ENCODE measurements around the gene PYGL.

GRCh38 chr14:50926851-50927386, 17.4 kb downstream of the PYGL start:
- TF ChIP-seq, protein P1, sequence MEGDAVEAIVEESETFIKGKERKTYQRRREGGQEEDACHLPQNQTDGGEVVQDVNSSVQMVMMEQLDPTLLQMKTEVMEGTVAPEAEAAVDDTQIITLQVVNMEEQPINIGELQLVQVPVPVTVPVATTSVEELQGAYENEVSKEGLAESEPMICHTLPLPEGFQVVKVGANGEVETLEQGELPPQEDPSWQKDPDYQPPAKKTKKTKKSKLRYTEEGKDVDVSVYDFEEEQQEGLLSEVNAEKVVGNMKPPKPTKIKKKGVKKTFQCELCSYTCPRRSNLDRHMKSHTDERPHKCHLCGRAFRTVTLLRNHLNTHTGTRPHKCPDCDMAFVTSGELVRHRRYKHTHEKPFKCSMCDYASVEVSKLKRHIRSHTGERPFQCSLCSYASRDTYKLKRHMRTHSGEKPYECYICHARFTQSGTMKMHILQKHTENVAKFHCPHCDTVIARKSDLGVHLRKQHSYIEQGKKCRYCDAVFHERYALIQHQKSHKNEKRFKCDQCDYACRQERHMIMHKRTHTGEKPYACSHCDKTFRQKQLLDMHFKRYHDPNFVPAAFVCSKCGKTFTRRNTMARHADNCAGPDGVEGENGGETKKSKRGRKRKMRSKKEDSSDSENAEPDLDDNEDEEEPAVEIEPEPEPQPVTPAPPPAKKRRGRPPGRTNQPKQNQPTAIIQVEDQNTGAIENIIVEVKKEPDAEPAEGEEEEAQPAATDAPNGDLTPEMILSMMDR (IDR thresholded peaks at IDR 0.05): no peak
- no peak for TF ChIP-seq POLR2A (IDR thresholded peaks at IDR 0.05)
- no peak for TF ChIP-seq POLR2AphosphoS5 (IDR thresholded peaks at IDR 0.05)

Measured in gastroesophageal sphincter (tissue), 3 donors.